ENCODE data around the gene SEPTIN2.

The SEPTIN2 gene

DNA sequence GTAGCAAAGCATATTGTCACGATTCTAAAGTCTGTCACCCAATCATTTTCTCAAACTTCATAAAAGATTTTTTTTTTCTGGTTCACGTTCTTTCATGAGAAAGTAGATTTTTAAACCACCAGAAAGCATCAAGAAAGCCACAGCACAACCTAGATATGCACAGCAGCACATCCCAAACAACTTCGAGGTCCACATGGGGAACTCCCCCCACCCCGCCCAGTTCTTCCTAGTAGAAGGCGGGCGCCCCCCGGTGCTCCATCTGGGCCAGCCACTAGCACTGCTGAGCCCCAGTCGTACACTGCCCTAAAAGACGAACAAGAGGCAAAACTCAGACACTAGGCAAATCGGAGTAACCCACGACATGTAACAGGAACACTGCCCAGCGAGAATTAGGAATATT is 15.7 kb upstream of the SEPTIN2 start:
- TF ChIP-seq, protein P1, sequence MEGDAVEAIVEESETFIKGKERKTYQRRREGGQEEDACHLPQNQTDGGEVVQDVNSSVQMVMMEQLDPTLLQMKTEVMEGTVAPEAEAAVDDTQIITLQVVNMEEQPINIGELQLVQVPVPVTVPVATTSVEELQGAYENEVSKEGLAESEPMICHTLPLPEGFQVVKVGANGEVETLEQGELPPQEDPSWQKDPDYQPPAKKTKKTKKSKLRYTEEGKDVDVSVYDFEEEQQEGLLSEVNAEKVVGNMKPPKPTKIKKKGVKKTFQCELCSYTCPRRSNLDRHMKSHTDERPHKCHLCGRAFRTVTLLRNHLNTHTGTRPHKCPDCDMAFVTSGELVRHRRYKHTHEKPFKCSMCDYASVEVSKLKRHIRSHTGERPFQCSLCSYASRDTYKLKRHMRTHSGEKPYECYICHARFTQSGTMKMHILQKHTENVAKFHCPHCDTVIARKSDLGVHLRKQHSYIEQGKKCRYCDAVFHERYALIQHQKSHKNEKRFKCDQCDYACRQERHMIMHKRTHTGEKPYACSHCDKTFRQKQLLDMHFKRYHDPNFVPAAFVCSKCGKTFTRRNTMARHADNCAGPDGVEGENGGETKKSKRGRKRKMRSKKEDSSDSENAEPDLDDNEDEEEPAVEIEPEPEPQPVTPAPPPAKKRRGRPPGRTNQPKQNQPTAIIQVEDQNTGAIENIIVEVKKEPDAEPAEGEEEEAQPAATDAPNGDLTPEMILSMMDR (conservative IDR thresholded peaks at IDR 0.05) = no peak
- no peak overlapping the region for H3K27ac ChIP-seq

- TF ChIP-seq, protein P1 (conservative IDR thresholded peaks at IDR 0.05) = no peak
- H3K27ac ChIP-seq = 0 out of 2 replicates have a peak overlapping the region, but pooled peaks have one; percentile 13
Measured at GRCh38 chr2:241302083-241302482, 13.6 kb upstream of the SEPTIN2 start.

- peak overlapping the region; percentile 13; the same call in 1 of the 2 replicates for H3K27ac ChIP-seq
- TF ChIP-seq, protein P1 (conservative IDR thresholded peaks at IDR 0.05) = no peak
Measured at GRCh38 chr2:241302759-241303651, 12.7 kb upstream of the SEPTIN2 start.

DNA sequence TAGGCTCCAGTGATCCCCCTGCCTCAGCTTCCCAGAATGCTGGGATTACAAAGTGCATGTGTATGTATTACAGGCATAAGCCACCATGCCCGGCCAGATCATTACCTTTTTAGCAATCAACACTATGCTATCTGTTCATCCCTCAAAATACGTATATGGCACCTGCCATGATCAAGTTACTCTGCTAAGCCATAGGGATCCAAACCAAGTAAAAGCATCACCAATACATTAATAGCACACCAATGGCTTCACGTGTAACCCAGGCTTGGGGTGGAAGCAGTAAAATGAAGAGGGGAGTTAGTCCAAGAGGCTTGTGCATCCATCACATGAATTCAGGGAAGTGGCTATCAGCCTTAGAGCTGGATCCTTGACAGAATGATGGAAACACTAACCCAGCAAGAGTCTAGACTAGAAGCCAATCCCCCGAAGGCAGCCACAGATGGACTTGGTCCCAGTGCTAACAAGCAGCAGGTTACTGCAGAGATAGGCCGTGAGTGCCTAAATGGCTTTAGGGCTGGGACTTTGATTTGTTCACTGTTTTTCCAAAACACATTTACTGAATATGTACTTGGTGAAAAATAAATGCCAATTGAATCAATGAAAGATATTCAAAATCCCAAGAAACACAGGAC is 11.6 kb upstream of the SEPTIN2 start:
- no peak overlapping the region for H3K27ac ChIP-seq
- TF ChIP-seq, protein P1 (conservative IDR thresholded peaks at IDR 0.05) = no peak

GRCh38 chr2:241307055-241307454 is 8.7 kb upstream of the SEPTIN2 start:
- TF ChIP-seq, protein P1 (conservative IDR thresholded peaks at IDR 0.05) = no peak
- no peak overlapping the region for H3K27ac ChIP-seq

DNA sequence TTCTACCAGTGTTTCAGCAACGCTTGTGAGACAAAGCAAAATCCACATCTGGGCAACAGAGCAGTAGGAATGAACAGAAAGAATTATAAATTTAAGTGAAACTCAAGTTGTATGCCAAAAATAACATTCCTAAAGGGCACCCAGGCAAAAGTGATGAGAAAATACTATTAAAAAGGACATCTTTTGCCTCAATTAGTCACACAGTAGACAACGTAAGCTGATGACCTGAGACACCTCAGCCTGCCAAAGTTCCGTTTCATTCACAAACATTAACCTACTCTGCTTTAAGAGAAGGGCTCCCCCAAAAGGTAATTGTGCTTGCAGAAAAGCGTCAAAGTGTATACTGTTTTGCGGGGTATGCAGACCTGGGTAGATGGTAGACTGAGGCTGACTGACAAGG is 7.5 kb upstream of the SEPTIN2 start:
- TF ChIP-seq, protein P1 (conservative IDR thresholded peaks at IDR 0.05) = no peak
- no peak overlapping the region for H3K27ac ChIP-seq

- no peak overlapping the region for H3K27ac ChIP-seq
- TF ChIP-seq, protein P1 (conservative IDR thresholded peaks at IDR 0.05) = no peak
Measured at GRCh38 chr2:241308832-241309500, 6.8 kb upstream of the SEPTIN2 start.

Data from VCaP (cell line).